Measurements from ENCODE around the gene ERICH6B. TPM values are rescaled to one million over a fixed set of nuclear protein-coding genes. Genes with fewer than 3 reads are reported as not detected.

Gene ERICH6B
- total and polyA plus RNA-seq, 2 of the 8 experiments (the other 6 are each of a cell fraction or from before 2014, with no cell fraction given) = not detected

DNA sequence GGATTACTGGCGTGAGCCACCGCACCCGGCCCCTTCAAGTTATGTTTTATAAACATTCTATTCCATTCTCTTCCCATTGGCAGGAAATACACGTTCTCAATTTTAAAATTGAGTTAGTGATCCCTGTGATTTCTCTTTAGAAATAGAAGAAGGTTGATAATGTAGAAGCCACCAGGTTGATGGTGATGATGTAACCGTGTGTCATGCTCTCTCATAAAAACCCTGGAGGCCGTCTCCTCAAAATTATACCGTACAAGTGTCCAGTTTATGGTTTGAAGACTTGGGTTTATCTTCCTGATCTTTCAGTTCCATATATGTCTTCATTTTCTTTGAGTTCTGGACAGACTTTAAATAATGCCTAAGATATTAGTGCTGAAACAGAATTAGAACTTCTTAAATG lies 118.6 kb downstream of the ERICH6B start:
- no peak overlapping the region for H2BK12ac ChIP-seq (ENCODE audit: low read depth, low read length)
- no peaks in the 10 kb centered on the region for H4K20me1 ChIP-seq (replicated peaks in 1 of 2; ENCODE audit: control insufficient read depth in 1 of 2, insufficient read depth in 2 of 2, low read length in 2 of 2)
- no peak overlapping the region for H3K14ac ChIP-seq (ENCODE audit: insufficient read length)
- WGBS, 2 experiments (ENCODE audit: extremely low coverage in 1 of 2, insufficient coverage in 1 of 2, insufficient read length in 1 of 2, insufficient replicate concordance in 2 of 2, low coverage in 1 of 2, low lambda C conversion rate in 2 of 2, missing lambda C conversion rate in 1 of 2) = 80% methylated on average over 7 of the region's 7 CpGs; no CpG with 5 or more reads in 1 of the 2 experiments
- FAIRE-seq (no peak), DNase-seq (ENCODE audit: low read depth in 1 of 2, low spot score in 2 of 2) (no peak)
- H2BK5ac ChIP-seq (ENCODE audit: low read depth, low read length) = no peak overlapping the region
- no peaks in the 10 kb centered on the region for H3K79me2 ChIP-seq (ENCODE audit: control insufficient read depth in 1 of 2, insufficient read depth in 2 of 2, low read length in 2 of 2)
- no peak overlapping the region for H2BK15ac ChIP-seq (ENCODE audit: low read length)
- no peak overlapping the region for H3K4me2 ChIP-seq (ENCODE audit: insufficient read depth in 1 of 2, low read depth in 2 of 2, low read length in 2 of 2)
- no peak overlapping the region for H3K4ac ChIP-seq (replicated peaks; ENCODE audit: insufficient read length, low read depth, low read length)
- no peak overlapping the region for H3K23ac ChIP-seq (ENCODE audit: insufficient read length)
- ChIA-PET CTCF (ENCODE audit: partially characterized antibody) (no interaction called here), POLR2A (ENCODE audit: partially characterized antibody) (no interaction called here)
- H2BK20ac ChIP-seq (ENCODE audit: low read length) = no peak overlapping the region
- no peak overlapping the region for H3K4me3 ChIP-seq (ENCODE audit: extremely low read depth in 1 of 4, insufficient read depth in 2 of 4, low read depth in 3 of 4, low read length in 4 of 4)
- no peak overlapping the region for H3K18ac ChIP-seq (ENCODE audit: extremely low read depth, low read length)
- no peak overlapping the region for H4K5ac ChIP-seq (ENCODE audit: insufficient read length, low read depth, low read length)
- H3K9me3 ChIP-seq (ENCODE audit: insufficient read depth in 2 of 2, low read depth in 1 of 2, low read length in 1 of 2) = no peaks in the 10 kb centered on the region
- H2BK120ac ChIP-seq (replicated peaks; ENCODE audit: low read depth, low read length) = no peak overlapping the region
- no peak overlapping the region for H2AK5ac ChIP-seq (ENCODE audit: low read depth, low read length)
- no peak overlapping the region for H4K91ac ChIP-seq (replicated peaks; ENCODE audit: insufficient read length, low read length)
- H3K56ac ChIP-seq (replicated peaks; ENCODE audit: insufficient read length, low read depth, low read length) = no peak overlapping the region
- no peak overlapping the region for H3K27ac ChIP-seq (ENCODE audit: low read depth, low read length)
- H3K23me2 ChIP-seq (ENCODE audit: low read depth, low read length) = no peaks in the 10 kb centered on the region
- H3K79me1 ChIP-seq (ENCODE audit: low read depth, low read length) = no peaks in the 10 kb centered on the region
- H3K27me3 ChIP-seq (replicated peaks in 1 of 4; ENCODE audit: control insufficient read depth in 3 of 4, extremely low read depth in 1 of 4, insufficient read depth in 3 of 4, low read length in 3 of 4) = no peaks in the 10 kb centered on the region
- H4K8ac ChIP-seq (ENCODE audit: extremely low read depth, insufficient read depth, low read length) = no peak overlapping the region
- no peaks in the 10 kb centered on the region for H3K4me1 ChIP-seq (replicated peaks in 1 of 4; ENCODE audit: control insufficient read depth in 3 of 4, insufficient read depth in 4 of 4, low read length in 3 of 4)
- TF ChIP-seq ATF2 (IDR thresholded peaks at IDR 0.05; ENCODE audit: low read length) (no peak), JUN (IDR thresholded peaks at IDR 0.05; ENCODE audit: low read depth, low read length) (no peak), RXRA (IDR thresholded peaks at IDR 0.05; ENCODE audit: insufficient read depth, low read depth, low read length) (no peak)
- H3K36me3 ChIP-seq (ENCODE audit: control insufficient read depth in 2 of 4, insufficient read depth in 4 of 4, low read length in 3 of 4) = peaks cover 0 to 29% (median 16%) of the 10 kb centered on the region in 4 experiments; a peak in 4 of 8 replicates
- no peak overlapping the region for H3K9ac ChIP-seq (replicated peaks in 1 of 4; ENCODE audit: extremely low read depth in 1 of 4, low read depth in 3 of 4, low read length in 3 of 4)
- H2AFZ ChIP-seq (ENCODE audit: low read length) = no peak overlapping the region
